ENCODE measurements around the gene RNASET2. TPM values are rescaled to one million over a fixed set of nuclear protein-coding genes. Genes with fewer than 3 reads are reported as not detected.
A peak's percentile ranks its signal among the peaks of the same experiment; 100 is the strongest.

The RNASET2 gene
- polyA plus RNA-seq, 3 donors: 432 to 562 (median 493) TPM

GRCh38 chr6:166910601-166911000 lies 45.7 kb downstream of the RNASET2 start:
- H3K36me3 ChIP-seq (replicated peaks in 1 of 2; ENCODE audit: control insufficient read depth in 1 of 2, insufficient read depth in 2 of 2, low read length in 2 of 2): peaks cover 0 to 9% of the 10 kb centered on the region in 2 donors
- Mint-ChIP-seq H3K4me3 (no peak overlapping the region), H3K9me3 (peaks cover 0 to 5% (median 2%) of the 10 kb centered on the region in 7 donors), H3K36me3 (peaks cover 27 to 40% of the 10 kb centered on the region in 2 donors), H3K27ac (peak overlapping the region in 1 of 7 donors; percentile 4), H3K27me3 (ENCODE audit: low read depth in 3 of 3) (no peaks in the 10 kb centered on the region), H3K4me1 (peaks cover 33% of the 10 kb centered on the region)
- H3K4me1 ChIP-seq (ENCODE audit: control insufficient read depth in 1 of 2, insufficient read depth in 2 of 2, low read length in 2 of 2): peaks cover 19 to 27% of the 10 kb centered on the region in 2 donors
- no peak overlapping the region for H3K9ac ChIP-seq (ENCODE audit: insufficient read depth, low read length, poor library complexity, severe bottlenecking)
- TF ChIP-seq, protein P1, sequence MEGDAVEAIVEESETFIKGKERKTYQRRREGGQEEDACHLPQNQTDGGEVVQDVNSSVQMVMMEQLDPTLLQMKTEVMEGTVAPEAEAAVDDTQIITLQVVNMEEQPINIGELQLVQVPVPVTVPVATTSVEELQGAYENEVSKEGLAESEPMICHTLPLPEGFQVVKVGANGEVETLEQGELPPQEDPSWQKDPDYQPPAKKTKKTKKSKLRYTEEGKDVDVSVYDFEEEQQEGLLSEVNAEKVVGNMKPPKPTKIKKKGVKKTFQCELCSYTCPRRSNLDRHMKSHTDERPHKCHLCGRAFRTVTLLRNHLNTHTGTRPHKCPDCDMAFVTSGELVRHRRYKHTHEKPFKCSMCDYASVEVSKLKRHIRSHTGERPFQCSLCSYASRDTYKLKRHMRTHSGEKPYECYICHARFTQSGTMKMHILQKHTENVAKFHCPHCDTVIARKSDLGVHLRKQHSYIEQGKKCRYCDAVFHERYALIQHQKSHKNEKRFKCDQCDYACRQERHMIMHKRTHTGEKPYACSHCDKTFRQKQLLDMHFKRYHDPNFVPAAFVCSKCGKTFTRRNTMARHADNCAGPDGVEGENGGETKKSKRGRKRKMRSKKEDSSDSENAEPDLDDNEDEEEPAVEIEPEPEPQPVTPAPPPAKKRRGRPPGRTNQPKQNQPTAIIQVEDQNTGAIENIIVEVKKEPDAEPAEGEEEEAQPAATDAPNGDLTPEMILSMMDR (IDR thresholded peaks at IDR 0.05): no peak
- H3K4me3 ChIP-seq (replicated peaks in 1 of 3; ENCODE audit: low read depth in 2 of 3, low read length in 3 of 3): no peak overlapping the region
- no peaks in the 10 kb centered on the region for H3K27me3 ChIP-seq (ENCODE audit: control insufficient read depth in 2 of 2, insufficient read depth in 2 of 2, low read length in 2 of 2)
- no peak for DNase-seq
- no peaks in the 10 kb centered on the region for H3K79me2 ChIP-seq (ENCODE audit: insufficient read depth, low read length)
- H4K20me1 ChIP-seq (ENCODE audit: insufficient read depth, low read length): no peaks in the 10 kb centered on the region
- H3K27ac ChIP-seq (ENCODE audit: low read depth in 1 of 2, low read length in 2 of 2): no peak overlapping the region
- H2AFZ ChIP-seq (ENCODE audit: insufficient read depth, low read depth, low read length, poor library complexity, severe bottlenecking): no peak overlapping the region
- intact Hi-C loops (cut with micrococcal nuclease): no loop called here
- WGBS (ENCODE audit: insufficient coverage): 92% methylated on average over 5 of the region's 7 CpGs
- H3K4me2 ChIP-seq (replicated peaks; ENCODE audit: extremely low read depth, low read length, poor library complexity, severe bottlenecking): no peak overlapping the region
- no peaks in the 10 kb centered on the region for H3K9me3 ChIP-seq (replicated peaks in 1 of 2; ENCODE audit: control insufficient read depth in 1 of 2, insufficient read depth in 1 of 2, low read length in 2 of 2)

DNA sequence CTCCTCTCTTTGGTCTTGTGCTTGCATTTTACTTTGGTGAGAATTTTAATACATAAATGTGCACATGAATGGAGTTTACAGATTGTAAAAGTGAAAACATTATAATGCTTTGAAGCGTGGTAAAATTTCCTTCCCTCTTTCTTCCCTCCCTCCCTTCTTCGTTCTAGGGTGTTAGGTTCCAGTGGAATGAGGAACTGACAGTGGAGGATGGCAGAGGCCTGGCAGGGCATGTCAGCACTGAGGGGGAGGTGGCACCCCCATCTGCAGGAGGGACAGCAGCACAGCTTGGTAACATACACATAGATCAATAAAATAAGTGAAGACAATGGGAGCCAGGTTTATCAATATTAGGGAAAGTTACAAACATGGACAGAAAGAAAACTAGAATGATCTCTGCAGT lies 47.5 kb downstream of the RNASET2 start:
- peaks cover 0 to 6% of the 10 kb centered on the region in 2 donors for H3K36me3 ChIP-seq (replicated peaks in 1 of 2; ENCODE audit: control insufficient read depth in 1 of 2, insufficient read depth in 2 of 2, low read length in 2 of 2)
- no peak overlapping the region for H3K4me3 Mint-ChIP-seq
- peak overlapping the region in 1 of 2 donors; percentile 29 for H3K27ac ChIP-seq (ENCODE audit: low read depth in 1 of 2, low read length in 2 of 2)
- no peak overlapping the region for H3K4me2 ChIP-seq (replicated peaks; ENCODE audit: extremely low read depth, low read length, poor library complexity, severe bottlenecking)
- no peak overlapping the region for H3K4me3 ChIP-seq (replicated peaks in 1 of 3; ENCODE audit: low read depth in 2 of 3, low read length in 3 of 3)
- H3K4me1 ChIP-seq (ENCODE audit: control insufficient read depth in 1 of 2, insufficient read depth in 2 of 2, low read length in 2 of 2): peaks cover 19 to 27% of the 10 kb centered on the region in 2 donors
- no peaks in the 10 kb centered on the region for H4K20me1 ChIP-seq (ENCODE audit: insufficient read depth, low read length)
- H3K27me3 Mint-ChIP-seq (ENCODE audit: low read depth in 3 of 3): peaks cover 0 to 4% (median 0%) of the 10 kb centered on the region in 3 donors
- H3K79me2 ChIP-seq (ENCODE audit: insufficient read depth, low read length): no peaks in the 10 kb centered on the region
- H3K9me3 ChIP-seq (replicated peaks in 1 of 2; ENCODE audit: control insufficient read depth in 1 of 2, insufficient read depth in 1 of 2, low read length in 2 of 2): no peaks in the 10 kb centered on the region
- H3K9ac ChIP-seq (ENCODE audit: insufficient read depth, low read length, poor library complexity, severe bottlenecking): no peak overlapping the region
- H2AFZ ChIP-seq (ENCODE audit: insufficient read depth, low read depth, low read length, poor library complexity, severe bottlenecking): no peak overlapping the region
- TF ChIP-seq, protein P1 (IDR thresholded peaks at IDR 0.05): no peak
- H3K9me3 Mint-ChIP-seq: peaks cover 0 to 4% (median 0%) of the 10 kb centered on the region in 7 donors
- no peaks in the 10 kb centered on the region for H3K27me3 ChIP-seq (ENCODE audit: control insufficient read depth in 2 of 2, insufficient read depth in 2 of 2, low read length in 2 of 2)
- no CpG with 5 or more reads among the region's 2 CpGs for WGBS (ENCODE audit: insufficient coverage)
- intact Hi-C loops (cut with micrococcal nuclease): no loop called here
- H3K36me3 Mint-ChIP-seq: peaks cover 19 to 33% of the 10 kb centered on the region in 2 donors
- no peak for DNase-seq
- peak overlapping the region in 4 of 7 donors; percentile 28 to 78 (median 54) for H3K27ac Mint-ChIP-seq
- H3K4me1 Mint-ChIP-seq: peaks cover 35% of the 10 kb centered on the region

Data from CD14-positive monocyte (primary cell).